Measurements from ENCODE around the gene LRRC59. TPM values are rescaled to one million over a fixed set of nuclear protein-coding genes. Genes with fewer than 3 reads are reported as not detected.

The LRRC59 gene
- total and polyA plus RNA-seq, 2 of the 13 experiments (the other 11 are each of a cell fraction or from before 2014, with no cell fraction given): 87.3 to 222 TPM

DNA sequence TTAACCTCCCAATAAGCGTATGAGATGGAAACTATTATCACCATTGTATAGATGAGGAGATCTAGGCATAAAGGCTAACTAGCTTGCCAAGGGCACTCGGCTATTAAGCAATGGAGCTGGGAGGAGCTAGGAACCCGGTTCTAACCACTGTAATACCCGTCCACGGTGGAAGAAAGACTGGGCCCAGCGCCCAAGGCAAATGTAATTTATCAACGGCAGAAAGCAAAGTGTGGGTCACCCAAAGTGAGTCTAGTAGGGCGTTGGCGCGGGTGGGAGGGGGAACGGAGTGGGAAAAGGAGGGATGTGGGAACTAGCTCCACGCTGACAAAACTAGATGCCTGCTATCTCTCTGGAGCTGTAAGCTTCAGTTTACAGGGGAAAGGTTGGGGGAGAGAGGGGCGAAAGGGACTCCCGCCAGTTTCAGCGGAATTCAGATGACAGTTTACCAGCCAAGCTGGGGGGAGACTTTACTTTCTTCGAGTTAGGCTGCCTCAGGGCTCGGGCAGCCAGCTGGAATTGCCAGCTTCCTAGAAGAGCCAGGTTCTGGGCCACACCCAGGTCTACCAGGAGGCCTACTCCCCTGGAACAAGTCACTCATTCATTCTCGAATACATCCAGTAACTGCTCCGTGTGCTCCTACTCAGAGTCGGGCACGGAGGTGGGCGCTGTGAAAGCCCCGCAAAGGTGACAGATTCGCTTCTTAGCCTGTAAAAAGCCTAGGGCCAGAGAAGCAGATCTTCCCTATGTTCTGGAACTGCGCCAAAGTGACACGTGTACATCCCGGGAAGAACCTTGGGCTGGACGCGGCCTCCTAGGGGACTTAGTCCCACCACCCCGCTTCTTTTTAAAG, 837 bp downstream of the LRRC59 start (continued):
- TF ChIP-seq SAFB2 (CRISPR knock-in tag; IDR thresholded peaks at IDR 0.05; ENCODE audit: borderline replicate concordance, low read depth): no peak
- TF ChIP-seq SOX5 (CRISPR knock-in tag; IDR thresholded peaks at IDR 0.05; ENCODE audit: borderline replicate concordance): no peak
- TF ChIP-seq ZNF607 (CRISPR knock-in tag; IDR thresholded peaks at IDR 0.05; ENCODE audit: borderline replicate concordance): no peak
- TF ChIP-seq ZNF558 (CRISPR knock-in tag; IDR thresholded peaks at IDR 0.05; ENCODE audit: borderline replicate concordance): no peak
- no peak for TF ChIP-seq ZMYM2 (CRISPR knock-in tag; IDR thresholded peaks at IDR 0.05)
- no peak for TF ChIP-seq PATZ1 (CRISPR knock-in tag; IDR thresholded peaks at IDR 0.05)
- TF ChIP-seq, protein P1, sequence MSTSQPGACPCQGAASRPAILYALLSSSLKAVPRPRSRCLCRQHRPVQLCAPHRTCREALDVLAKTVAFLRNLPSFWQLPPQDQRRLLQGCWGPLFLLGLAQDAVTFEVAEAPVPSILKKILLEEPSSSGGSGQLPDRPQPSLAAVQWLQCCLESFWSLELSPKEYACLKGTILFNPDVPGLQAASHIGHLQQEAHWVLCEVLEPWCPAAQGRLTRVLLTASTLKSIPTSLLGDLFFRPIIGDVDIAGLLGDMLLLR (CRISPR knock-in tag; IDR thresholded peaks at IDR 0.05): no peak
- no peak for TF ChIP-seq KDM5B (CRISPR knock-in tag; IDR thresholded peaks at IDR 0.05; ENCODE audit: borderline replicate concordance)
- TF ChIP-seq NR3C1 (CRISPR knock-in tag; IDR thresholded peaks at IDR 0.05): no peak
- TF ChIP-seq TFAP4 (IDR thresholded peaks at IDR 0.05; ENCODE audit: borderline replicate concordance, low read depth): no peak
- TF ChIP-seq ZNF547 (CRISPR knock-in tag; IDR thresholded peaks at IDR 0.05): no peak
- no peak for TF ChIP-seq GABPB1 (CRISPR knock-in tag; IDR thresholded peaks at IDR 0.05)
- no peak for TF ChIP-seq HNF1B (CRISPR knock-in tag; IDR thresholded peaks at IDR 0.05)
- no peak for TF ChIP-seq ZNF180 (CRISPR knock-in tag; IDR thresholded peaks at IDR 0.05; ENCODE audit: borderline replicate concordance, low read depth)
- TF ChIP-seq HOXD1 (CRISPR knock-in tag; IDR thresholded peaks at IDR 0.05): no peak
- 0 out of 2 replicates have a peak, but pooled peaks have one; percentile 18 for TF ChIP-seq MTF2 (CRISPR knock-in tag; IDR thresholded peaks at IDR 0.05; ENCODE audit: borderline replicate concordance)
- TF ChIP-seq, protein P2, sequence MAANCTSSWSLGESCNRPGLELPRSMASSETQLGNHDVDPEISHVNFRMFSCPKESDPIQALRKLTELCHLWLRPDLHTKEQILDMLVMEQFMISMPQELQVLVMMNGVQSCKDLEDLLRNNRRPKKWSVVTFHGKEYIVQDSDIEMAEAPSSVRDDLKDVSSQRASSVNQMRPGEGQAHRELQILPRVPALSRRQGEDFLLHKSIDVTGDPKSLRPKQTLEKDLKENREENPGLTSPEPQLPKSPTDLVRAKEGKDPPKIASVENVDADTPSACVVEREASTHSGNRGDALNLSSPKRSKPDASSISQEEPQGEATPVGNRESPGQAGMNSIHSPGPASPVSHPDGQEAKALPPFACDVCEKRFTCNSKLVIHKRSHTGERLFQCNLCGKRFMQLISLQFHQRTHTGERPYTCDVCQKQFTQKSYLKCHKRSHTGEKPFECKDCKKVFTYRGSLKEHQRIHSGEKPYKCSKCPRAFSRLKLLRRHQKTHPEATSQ (CRISPR knock-in tag; IDR thresholded peaks at IDR 0.05; ENCODE audit: borderline replicate concordance): no peak
- TF ChIP-seq KMT2B (CRISPR knock-in tag; IDR thresholded peaks at IDR 0.05): no peak
- no peak for TF ChIP-seq CEBPZ (IDR thresholded peaks at IDR 0.05; ENCODE audit: low read length)

Measured in HepG2 (cell line).